Pons (tissue), 1 donor: ENCODE results near the gene KDELR1.

ENCODE experiments used
- DNase-seq: peaks from one replicate; pipeline ENCODE4 v3.0.0-alpha.2; 2016; ENCODE audit warnings: low spot score

Gene KDELR1

DNA sequence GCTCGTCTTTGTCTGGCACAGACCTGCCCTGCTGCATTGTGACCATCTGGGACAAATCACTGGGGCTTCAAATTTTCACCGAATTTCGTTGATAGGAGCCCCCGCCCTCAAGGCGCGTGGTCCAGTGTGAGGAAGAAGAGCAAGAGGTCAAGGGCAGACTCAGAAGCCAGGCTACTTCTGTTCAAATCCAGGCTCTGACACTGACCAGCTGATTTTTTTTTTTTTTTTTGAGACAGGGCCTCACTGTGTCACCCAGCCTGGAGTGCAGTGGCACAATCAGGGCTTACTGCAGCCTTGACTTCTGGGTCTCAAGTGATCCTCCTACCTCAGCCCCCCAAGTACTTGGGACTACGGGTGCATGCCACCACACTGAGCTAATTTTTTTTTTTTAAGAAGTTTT is 20.0 kb downstream of the KDELR1 start:
- no peak for DNase-seq

DNA sequence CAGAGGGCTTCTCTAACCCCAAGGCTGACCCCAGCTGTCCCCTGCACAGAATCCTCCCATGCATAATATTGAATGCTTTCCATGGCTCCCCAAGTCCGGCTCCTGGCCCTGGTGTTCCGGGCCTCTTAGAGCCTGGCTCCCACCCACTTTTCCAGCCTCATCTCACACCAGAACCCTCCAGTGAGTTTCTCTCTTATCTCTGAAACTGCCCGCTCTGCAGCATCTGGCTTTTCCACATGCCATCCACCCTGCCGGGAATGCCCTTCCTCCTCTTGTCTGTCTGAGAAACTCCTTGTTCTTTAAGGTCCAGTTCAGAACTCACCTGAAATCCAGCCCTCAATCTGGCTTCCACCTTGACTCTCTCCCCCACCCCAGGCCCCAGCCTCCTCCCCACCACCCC is 20.4 kb downstream of the KDELR1 start:
- no peak for DNase-seq

DNA sequence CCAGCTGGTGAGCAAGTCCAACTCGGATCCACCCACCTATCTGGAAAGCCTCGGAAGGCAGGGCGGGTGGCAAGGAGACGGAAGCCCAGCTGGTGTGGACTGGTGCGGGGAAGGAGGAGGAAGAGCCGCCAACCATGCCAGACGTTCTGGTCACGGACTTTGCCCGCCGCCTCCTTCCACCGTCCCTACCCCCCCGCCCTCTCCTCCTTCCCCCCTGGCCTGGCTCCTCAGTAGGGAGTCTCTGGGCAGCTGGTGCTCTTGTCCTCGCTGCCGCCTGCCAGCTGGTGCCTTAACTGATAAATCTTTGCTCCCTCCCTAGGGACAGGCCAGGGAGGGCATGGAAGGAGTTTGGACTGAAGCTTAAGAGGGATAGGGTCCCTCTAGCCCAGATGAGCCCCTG is 22.4 kb downstream of the KDELR1 start:
- no peak for DNase-seq

DNA sequence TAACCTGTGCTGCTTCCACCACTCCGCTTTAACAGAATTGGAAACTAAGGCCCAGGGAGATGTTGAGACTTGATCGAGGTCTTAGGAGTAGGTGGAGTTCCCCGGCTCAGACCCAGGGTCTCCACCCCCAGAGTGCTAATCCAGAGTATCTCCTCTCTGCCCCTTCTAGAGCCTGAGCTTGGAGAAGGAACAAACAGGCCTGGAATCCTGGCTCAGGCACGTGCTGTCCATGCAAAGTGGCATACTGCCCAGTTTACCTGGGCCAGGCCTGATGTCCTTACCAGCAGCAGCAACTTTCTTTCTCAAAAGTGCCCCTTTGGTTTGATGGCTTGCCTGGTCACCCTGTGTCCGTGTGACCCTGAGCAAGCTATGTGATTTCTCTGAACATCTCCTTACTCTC is 23.5 kb downstream of the KDELR1 start:
- DNase-seq: no peak

DNA sequence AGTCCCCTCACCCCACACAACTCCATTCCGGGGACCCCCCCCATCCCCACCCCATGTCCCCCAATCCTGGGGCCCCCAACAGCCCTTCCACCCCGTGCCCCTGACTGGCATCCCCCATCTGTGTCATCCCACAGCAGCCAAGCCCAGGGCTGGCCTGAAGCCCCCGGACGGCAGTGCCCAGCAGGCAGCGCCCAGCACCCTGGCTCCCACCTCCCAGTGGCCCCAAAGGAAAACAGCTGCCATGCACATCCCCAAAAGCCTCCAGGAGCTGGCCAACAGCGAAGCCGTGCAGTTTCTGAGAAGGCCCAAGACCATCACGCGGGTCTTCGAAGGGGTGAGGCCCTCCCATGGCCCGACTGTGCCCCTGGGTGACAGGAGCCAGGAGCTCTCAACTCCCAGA is 25.7 kb downstream of the KDELR1 start:
- DNase-seq: no peak

DNA sequence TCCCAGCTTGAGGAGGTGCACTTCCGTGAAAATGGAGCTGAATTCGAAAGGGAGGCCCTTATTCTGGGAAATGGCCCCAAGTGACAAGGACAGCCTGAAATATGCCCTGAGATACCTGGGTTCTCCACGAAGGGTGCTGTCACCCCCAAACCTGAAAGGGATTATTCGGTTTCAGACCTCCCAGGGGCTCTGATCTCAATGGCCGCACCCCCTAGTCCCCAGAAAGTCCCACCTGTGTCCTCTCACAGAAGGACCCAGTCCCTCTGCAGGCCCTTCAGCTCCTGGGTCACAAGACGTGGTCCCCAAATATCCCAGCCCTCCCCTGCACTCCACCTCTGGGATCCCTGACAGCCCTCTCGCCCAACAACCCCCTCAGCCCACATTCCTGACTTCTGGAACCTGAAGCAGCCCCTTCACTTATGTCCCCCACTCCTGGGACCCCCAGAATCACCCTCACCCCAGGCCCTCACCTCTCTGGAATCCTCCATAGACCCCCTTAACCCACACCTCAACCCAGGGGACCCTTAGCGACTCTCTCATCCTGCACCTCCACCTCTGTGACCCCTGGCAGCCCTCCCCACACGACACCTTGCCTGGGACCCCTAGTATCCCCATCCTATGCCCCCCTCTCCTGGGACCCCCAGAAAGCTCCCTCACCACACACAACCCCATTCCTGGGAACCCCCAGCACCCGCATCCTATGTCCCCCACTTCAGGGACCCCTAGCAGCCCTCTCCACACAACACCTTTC is 26.6 kb downstream of the KDELR1 start:
- no peak for DNase-seq

DNA sequence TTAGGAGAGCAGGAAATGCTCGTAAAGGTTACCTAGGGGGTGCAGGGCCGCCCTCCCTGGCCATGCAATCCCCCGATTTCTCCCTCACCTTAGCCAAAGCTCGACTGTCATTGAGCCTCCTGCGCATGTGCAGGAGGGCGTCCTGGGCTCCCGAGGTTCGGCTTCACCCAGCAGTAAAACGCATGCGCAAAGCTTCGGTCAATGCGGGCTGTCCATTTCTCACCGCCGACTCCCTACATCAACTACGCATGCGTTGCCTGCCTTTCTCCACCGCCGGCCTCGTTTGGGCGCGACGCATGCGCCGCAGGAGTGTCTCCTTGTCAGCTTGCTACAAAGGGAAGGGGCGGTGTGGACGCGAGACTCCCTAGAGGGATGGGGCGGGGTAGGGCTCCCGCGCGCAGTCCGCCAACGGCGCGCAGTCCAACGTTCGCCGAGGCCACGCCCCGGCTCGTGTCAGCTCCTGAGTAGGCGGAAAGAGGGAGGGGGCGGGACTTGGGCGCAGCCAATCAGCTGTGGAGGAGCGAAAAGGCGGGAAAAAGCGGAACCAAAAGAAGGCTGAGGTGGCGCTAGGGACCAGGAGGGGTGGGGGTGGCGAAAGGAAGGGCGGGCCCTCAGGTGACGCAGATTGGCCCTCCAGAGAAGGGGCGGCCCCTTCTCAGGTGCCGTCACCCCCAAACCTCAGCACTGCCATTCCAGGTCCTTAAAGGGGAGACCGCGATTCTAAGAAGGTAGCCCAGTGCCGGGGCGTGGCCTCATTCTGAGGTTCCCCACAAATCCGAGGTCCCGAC is 27.3 kb downstream of the KDELR1 start, which contains the start of the genes SYNGR4 and TMEM143:
TSS of gene SYNGR4 (plus strand) at position 558 of the 788 bp plus-strand sequence. CDS start 1,476 bp downstream, outside the sequence.
TSS of gene TMEM143 (minus strand) at position 131 of the 788 bp plus-strand sequence. CDS start at position 111, 20 bp downstream.
- peak; percentile 100 for DNase-seq

DNA sequence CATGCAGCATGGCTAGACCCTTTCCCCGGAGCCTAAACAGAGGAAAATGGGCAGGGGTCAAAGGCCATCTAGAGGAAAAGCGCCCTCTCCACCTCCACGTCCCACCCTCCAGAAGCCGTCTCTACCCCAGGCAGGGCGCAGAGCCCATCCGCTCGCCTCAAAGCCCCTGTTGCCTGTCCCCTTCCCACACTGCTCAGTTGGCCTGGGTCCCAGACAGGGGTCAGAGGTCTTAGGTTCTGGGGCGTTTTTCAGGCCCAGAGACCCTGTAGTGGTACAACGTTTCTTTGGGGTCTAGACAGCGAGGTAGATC is 27.9 kb downstream of the KDELR1 start:
- no peak for DNase-seq

DNA sequence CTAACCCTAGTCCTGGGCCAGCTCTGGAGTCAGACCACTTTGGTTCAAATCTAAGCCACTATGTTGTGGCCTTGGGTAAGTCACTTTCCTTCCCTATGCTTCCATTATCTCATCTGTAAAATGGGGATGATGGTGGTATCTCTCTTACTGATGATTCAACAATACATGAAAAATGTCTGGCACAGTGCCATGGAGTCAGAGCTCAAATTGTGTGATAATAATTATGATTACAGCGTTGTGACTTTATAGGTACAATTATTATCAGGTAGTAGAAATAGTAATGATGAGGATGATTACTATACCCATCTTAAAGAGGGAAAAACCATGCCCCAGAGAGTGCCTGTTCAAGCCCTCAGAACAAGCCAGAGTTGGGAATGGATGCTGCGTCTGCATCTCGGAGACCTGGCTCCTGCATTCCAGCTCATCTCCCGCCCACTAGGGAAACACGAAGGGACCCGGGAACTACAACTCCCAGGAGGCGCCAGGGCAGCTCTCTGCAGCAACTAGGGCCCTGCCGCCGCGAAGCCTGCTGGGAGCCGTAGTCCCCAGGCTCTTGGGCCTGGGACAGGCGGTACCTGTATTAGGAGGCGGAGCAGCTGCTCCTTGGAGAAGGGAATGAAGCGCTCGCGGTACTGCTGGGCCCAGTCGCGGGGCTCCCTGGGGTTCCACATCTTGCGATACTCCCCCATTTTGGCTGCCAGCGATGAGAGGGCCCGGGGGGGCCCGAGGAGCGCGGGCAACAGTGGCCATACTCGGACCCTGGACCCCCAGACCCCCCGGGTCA is 28.4 kb downstream of the KDELR1 start:
- DNase-seq: peak; percentile 95

DNA sequence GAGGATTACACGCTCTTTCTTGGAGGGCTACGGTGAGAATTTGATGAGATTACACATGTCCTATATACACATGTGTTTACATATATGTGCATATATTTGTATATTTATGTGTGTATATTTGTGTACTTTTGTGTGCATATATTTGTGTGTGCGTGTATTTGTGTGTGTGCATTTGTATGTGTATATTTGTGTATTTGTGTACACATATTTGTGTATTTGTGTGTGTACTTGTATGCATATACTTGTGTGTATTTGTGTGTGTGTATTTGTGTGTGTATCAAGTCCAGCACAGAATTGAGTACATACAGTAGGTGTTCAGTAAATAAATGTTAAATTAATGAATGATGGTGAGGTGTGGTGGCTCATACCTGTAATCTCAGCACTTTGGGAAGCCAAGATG is 29.4 kb downstream of the KDELR1 start:
- DNase-seq: no peak

DNA sequence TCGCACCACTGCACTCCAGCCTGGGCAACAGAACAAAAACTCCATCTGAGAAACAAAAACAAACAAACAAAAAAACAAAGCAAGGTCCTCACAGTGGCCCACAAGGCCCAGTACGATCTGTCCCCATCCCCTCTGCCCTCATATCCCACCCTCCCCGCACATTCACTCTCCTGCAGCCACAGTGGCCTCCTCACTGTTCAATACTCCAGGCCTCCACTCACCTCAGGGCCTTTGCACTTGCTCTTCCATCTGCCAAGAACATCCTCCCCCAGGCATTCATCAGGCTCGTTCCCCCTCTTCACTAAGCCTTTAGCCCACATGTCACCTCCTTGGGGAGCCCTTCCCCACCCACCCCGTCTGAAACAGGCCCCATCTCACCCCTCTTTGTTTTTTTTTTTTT is 32.2 kb downstream of the KDELR1 start:
- no peak for DNase-seq

DNA sequence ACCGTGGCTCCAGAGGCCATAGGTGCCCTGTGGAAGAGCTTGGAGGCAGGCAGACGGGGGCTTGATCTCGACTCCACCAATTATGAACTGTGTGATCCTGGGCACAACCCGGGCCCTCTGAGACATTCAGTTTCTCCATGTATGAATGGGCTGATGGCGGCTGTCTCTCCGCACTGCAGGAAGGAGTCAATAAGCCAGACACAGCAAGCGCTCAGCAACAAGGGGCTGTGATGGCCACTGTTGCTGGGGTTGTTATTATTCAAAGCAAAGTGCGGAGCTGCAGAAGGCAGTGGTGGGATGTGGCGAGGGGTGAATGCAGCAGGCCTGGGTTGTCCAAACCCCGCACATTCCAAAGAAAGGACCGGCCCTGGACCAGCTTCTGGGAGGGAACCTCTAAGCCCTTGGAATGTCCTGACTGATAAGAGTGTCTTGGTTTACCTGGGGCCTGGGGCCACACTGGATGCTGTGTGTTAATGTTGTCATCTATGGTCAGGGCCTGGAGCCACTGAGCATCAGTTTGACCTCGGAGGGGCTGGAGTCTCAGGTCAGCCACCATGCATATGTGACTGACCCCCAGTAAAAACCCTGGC is 35.9 kb downstream of the KDELR1 start:
- DNase-seq: no peak

DNA sequence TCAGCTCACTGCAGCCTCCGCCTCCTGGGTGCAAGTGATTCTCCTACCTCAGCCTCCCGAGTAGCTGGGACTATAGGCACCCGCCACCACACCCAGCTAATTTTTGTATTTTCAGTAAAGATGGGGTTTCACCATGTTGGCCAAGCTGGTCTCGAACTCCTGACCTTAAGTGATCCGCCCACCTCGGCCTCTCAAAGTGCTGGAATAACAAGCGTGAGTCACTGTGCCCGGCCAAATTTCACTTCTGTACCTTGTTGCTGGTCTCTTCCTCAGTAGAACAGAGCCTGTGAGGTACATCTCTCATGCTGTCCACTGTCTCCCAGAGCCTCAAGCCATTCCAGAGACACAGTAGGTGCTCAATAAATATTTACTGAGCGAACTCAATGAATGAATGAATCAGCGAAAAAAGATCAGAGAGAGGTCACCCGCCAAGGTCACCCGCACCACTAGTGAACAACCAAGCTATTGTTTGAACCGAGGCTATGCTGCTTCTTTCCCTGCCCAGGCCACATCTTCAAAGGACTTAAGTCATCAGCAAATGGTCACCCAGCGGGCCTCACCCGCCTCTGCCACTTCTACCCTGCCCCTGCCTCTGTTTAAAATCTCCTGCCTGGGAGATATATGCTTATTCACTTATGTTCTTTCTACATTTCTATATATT is 36.9 kb downstream of the KDELR1 start:
- no peak for DNase-seq

DNA sequence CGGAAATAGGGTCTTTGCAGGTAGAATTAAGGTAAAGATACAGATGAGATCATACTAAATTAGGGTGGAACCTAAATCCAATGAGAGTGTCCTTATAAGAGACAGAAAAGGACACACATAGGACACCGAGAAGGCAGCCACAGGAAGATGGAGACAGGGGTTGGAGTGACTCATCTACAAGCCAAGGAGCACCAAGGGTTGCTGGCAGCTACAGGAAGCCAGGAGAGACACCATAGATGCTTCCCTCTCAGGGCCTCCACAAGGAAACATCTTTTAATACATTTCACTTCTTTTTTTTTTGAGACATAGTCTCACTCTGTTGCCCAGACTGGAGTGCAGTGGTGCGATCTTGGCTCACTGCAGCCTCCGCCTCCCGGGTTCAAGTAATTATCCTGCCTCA is 37.7 kb downstream of the KDELR1 start:
- no peak for DNase-seq

DNA sequence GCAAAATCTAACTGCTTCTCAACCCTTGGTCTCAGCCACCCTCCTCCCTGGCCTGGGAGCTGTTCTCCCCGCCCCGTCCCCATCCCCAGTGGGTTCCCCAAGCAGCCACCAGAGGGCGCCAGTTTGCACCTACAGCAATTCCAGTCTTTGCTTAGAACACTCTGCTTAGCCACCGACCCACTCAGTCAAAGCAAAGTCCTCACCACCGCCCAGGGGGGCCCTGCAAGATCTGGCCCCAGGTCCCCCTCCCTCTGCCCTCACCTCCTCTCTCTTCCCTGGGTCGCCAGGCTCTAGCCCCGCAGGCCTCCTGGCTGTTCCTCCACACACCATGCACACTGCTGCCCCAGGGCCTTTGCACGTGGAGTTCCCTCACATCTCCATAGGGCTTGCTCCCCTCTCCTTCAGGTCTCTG is 40.0 kb downstream of the KDELR1 start:
- DNase-seq: no peak

DNA sequence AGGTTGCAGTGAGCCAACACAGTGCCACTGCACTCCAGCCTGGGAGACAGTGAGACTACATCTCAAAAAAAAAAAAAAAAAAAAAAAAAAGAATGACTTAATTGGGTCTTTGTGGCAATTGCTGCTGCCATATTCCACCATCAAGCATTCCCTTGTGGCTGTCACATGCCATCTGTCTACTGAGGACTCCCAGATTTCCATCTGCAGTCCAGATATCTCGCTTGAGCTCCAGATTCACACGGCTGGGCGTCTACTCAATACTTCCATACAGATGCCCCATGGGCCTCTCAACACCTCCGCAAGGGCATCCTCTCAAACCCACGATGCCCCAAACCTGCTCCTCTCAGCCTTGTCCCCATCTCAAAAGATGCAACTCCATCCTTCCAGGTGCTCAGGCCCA is 40.5 kb downstream of the KDELR1 start:
- DNase-seq: no peak

DNA sequence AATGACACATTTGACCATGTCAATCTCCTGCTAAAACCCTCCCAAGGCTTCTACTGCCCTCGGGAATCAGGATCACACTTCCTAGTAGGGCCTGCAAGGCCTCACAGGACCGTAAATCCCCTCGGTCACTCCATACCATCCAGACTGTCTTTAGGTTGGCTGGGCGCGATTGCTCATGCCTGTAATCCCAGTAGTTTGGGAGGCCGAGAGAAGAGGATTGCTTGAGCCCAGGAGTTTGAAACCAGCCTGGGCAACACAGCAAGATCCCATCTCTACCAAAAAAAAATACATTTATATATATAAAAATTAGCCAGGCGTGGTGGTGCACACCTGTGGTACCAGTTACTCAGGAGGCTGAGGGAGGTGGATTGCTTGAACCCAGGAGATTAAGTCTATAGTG is 42.6 kb downstream of the KDELR1 start:
- DNase-seq: no peak

DNA sequence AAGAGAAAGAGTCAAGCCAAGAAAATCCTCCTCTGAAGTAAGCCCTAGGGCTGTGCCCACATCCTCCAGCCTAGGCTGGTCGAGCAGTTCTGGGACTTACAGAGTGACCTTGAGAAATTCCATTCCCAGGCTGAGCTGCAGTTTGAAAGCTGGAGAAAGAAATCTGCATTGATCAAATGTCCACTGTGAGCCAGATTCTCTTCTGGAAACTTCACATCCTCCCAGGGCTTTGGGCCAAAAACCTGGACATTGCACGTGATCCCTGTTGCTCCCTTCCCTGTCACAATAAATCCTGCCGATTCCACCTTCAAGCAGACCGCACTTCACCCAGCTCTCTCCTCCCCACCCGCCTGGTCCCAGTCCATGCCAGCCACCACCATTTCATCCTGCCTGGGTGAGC is 43.3 kb downstream of the KDELR1 start:
- DNase-seq: no peak

DNA sequence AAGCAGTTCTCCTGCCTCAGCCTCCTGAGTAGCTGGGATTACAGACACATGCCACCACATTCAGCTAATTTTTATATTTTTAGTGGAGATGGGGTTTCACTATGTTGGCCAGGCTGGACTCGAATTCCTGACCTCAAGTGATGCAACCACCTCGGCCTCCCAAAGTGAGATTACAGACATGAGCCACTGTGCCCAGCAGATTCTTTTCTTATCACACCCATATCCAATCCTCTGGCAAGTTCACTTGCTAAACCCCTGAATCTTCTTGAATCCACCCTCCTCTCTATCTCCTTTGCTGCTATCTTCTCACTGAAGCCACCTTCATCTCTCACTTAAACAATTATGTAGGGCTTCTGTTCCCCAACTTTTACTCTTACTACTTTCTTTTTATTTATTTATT is 45.2 kb downstream of the KDELR1 start:
- no peak for DNase-seq

DNA sequence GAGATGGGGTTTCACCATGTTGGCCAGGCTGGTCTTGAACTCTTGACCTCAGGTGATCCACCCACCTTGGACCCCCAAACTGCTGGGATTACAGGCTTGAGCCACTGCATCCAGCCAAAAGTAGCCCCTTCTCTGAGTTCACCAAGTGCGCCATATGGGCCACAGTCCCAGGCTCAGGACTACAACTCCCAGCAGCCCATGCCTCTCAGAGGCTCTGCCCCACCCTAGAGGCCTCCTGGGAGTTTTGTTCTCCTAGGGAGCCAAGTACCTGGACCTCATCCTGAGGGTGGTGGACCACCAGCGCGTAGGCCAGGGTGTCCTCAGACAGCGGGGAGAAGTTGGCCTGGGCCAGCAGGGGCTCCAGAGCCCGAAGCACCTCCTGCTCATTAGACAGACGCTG is 46.5 kb downstream of the KDELR1 start:
- no peak for DNase-seq

DNA sequence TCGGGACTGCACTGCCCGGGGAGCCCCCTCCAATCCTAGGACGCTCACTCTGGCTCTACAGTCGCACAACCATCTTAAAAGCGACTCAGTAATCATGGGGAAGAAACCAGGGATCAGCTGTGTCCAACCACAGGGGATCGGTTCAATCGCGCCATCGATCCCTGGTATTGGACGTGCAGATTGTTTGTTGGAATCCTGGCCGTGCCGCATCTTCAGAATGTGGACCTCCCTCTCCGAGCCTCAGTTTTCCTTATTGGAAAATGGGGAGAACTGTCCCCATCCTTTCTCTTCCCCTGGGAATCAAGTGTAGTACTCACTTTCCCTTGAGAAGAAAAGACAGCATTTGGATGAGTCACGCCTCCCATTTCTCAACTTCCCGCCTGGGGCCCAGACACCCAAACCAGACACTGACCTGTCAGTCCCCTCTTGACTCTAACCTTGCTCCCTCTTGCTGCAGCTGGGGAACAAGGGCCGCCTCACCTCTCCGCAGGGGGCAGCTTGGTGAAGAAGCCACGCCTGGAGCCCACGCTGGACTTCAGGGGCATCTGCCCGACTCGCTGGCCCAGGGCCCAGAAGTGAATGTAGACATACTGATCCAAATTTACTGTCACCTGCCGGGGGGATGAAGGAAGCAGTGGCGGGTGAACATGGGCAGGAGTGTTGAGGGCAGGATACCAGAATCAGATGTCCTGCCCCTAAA is 48.4 kb downstream of the KDELR1 start:
- no peak for DNase-seq
